Left colon (tissue), 2 donors: ENCODE measurements around the gene NDUFA12. TPM values are rescaled to one million over a fixed set of nuclear protein-coding genes. Genes with fewer than 3 reads are reported as not detected.
A peak's percentile ranks its signal among the peaks of the same experiment; 100 is the strongest.
"Not testable (repeated sequence)": the region's sequence is repeated elsewhere in the genome, so short reads cannot be mapped to it uniquely, and the experiment has no call there.

ENCODE experiments used
- ATAC-seq: fragments of 200-7000 bp; cut with Tn5 transposase; one replicate; pipeline ENCODE4 v1.9.1; 2020; ENCODE audit warnings: mild to moderate bottlenecking, moderate library complexity
- DNase-seq, 2 donors: peaks; one replicate each; pipeline ENCODE4 v3.0.0-alpha.2; 2020
- intact Hi-C, 2 donors: fragments of 100-400 bp; cut with DNase I in 1 of 2; cut with micrococcal nuclease in 1 of 2; formaldehyde crosslinking; loops; one replicate each; pipeline versions ENCODE4 v1.11.2 to v1.14.0; 2022; cut with DNase I, micrococcal nuclease
- long read RNA-seq: library from polyadenylated mRNA; unstranded; transcript quantifications from one replicate; pipeline ENCODE4 v2.0.0, GENCODE V29; 2021
- total RNA-seq, 2 donors: library from RNA; stranded (reverse); fragmentation: NEBNext Ultra II Directional; extraction: Animal tissue kit (Norgen Biotek cat#: 25700); gene quantifications; one replicate each; pipeline ENCODE4 v1.2.1, GENCODE V29; 2021
- donor health status: DM: no; HTN: no; CAD: no.
- donor health status: DM: yes; HTN: yes; CAD: no.

The NDUFA12 gene
- total RNA-seq = 100 to 1,000 TPM; 125 to 141 TPM
- long read RNA-seq, transcript NDUFA12-201 (4 exons, 635 nt) = major isoform, 86 of 90 reads
- long read RNA-seq, partial matches to known transcripts = 1 of 90 reads
- long read RNA-seq, other reads (novel, unspliced or antisense) = 1 of 90 reads

DNA sequence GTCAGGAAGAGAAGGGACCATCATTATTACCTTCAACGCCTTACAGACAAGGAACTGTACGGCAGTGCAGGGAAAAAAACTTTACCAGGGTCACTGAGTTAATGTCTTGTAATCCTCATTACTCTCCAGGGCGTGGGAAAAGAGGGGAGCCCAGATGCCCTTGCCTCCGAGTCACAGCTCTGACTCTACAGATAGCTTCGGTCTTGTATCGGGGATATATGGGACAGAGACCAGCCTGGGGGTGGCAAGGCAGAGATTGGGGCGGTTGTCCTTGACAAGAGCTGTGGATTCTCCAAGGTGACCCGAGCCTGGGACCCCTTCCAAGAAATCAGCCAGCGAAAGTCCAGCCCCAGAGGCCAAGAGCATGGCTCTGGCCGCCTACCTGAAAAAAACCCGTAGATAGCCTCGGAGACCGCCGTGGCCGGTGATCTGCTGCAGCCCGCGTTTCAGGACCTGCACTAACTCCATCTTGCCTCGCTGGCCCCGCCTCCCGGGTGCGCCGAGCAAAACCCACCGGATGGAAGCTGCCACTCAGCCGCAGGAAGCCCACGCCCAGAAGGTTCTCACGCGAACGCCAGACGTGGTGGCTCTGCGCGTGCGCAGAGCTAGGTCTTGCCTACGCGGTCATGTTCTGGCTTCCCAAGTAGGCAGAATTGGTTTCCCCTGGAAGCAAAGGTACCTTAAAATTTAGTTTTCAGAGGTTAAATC is at the start of gene NDUFA12:
NDUFA12 (minus strand) TSS at position 485 of the 708 bp plus-strand sequence; CDS start at position 468, 17 bp downstream.
- DNase-seq = peak; percentile 96 to 97
- peak; percentile 99 for ATAC-seq
- intact Hi-C loops = no loop called here

DNA sequence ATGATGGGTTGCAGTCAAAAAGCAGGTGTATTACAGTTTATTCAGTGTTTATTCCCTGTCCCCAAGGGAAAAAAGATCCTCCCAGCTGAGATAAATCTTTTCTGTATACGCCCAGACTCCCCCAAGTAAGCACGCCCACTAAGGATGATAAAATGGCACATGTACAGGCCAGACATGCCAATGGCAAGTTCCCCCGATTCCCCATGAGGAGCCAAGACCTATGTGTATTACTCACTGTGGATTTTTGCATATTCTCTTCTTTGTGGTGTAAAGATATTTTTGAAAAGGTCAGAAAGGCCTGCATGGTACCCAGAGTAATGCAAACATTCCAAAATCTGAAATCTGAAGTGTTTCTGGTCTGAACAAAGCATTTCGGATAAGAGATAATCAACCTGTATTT is 47.7 kb upstream of the NDUFA12 start:
- intact Hi-C loops = no loop called here
- DNase-seq (no peak), ATAC-seq (no peak)

DNA sequence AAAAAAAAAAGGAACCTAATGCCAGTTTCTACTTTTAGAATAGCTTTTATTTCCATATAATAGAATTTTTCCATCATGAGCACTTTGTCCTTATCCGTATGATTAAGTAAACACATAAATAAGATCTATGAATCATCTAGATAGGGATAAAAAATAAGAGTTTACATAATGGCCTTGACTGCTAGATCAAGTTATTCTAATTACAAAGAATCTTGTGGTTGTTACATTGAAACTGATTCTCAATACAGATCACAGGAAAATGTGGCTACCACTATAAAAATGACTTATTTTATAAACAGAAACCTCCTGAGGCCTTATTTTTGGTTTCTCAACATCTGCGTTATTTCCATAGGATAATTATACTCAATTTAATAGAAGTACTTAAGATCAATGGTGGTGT is 34.4 kb upstream of the NDUFA12 start:
- DNase-seq (no peak), ATAC-seq (no peak)
- intact Hi-C loops = no loop called here

DNA sequence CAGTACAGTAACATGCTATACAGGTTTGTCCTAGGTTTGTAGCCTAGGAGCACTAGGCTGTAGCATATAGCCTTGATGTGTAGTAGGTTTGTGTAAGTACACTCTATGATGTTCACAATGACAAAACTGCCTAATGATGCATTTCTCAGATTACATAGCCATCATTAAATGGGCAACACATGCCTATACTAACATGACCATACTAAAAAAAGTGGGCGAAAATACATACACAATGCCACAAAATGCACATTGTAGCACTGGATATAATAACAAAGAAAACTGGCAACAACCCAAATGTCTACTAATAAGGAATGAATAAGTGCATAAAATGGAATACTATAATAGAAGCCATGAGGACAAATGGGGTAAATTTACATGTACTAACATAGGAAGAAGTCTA is 31.3 kb upstream of the NDUFA12 start:
- intact Hi-C loops = no loop called here
- no peak for DNase-seq
- no peak for ATAC-seq

DNA sequence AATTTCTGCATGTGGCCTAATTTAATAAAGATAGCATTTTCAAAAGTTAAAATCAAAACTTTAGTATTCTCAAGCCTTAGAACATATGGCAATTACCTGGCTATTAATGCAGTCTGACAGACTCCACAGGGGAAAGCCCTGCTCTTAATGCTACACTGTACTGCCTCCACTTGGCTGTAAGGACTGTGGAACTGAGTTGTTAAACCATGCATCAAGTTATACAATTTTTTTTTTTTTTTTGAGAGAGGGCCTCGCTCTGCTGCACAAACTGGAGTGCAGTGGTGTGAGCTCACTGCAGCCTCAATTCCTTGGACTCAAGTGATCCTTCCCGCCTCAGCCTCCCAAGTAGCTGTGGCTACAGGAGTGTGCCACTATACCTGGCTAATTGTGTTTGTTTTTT is 19.0 kb upstream of the NDUFA12 start:
- ATAC-seq (no peak), DNase-seq (no peak)
- intact Hi-C loops = no loop called here

DNA sequence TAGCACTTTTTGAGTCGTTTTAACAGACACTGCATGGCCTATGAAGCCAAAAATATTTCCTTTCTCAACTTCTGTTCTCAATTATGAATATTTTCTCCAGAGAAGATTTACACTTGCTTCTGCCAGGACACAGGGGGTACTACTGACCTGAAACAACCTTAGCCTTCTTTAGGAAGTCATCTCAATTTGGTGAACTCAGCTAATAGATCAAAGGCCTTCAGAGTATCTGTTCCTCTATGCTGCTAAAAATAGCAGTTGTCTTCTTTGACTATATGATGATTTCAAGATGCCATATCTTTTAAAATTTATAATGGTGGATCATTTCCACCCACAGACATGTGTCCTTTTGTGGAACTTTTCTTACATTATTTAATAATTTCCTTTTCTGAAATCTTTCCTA is 14.0 kb upstream of the NDUFA12 start:
- intact Hi-C loops = no loop called here
- DNase-seq (no peak), ATAC-seq (no peak)

DNA sequence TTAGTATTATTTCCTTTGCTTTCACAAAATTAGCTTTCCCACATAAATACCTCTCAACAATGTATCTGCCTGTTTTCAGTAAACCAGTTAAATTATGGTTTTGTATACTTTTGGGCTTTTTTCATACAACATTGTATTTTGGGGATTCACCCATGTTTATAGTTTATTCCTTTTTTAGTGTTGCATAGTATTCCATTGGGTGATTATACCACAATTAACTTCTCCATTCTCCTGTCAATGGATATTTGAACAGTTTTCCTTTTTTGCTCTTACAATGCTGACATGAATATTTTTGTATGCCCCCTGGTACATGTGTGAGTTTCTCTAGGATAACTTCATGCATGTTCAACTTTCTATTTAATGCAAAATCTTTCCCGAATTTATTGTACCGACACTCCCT is 12.6 kb upstream of the NDUFA12 start:
- ATAC-seq = no peak

DNA sequence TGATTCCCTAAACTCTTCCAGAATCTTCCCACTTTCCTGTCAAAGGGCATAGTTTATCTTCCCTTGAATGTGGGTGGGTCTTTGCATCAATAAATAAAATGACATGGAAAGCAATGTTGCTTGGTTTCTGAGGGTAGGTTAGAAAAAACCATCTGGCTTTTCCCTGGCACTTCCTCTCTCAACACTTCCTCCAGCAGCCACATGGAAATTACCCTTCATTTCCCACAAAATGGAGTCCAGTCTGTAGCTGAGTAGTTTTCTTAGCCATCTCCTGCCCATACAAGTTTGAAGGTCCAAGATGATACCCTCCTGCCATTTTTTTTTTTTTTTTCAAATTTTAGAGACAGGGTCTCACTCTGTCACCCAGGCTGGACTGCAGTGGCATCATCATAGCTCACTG is 11.1 kb upstream of the NDUFA12 start:
- ATAC-seq = no peak
- intact Hi-C loops = no loop called here
- no peak for DNase-seq

More for the DNA sequence above, 12.6 kb upstream of the NDUFA12 start:
- intact Hi-C loops = no loop called here
- no peak for DNase-seq

DNA sequence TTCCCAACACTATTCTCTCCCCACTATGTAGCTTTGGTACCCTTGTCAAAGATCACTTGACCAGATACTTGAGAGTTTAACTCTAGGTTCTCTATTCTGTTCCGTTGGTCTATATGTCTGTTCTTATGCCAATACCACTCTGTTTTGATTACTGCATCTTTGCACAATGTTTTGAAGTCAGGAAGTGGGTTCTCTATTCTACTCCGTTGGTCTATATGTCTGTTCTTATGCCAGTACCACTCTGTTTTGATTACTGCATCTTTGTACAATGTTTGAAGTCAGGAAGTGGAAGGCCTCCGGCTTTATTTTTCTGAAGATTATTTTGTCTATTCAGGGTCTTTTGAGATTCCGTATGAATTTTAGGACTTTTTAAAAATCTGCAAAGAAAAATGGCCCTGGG is 2.7 kb upstream of the NDUFA12 start:
- intact Hi-C loops = no loop called here
- ATAC-seq (no peak), DNase-seq (no peak)

DNA sequence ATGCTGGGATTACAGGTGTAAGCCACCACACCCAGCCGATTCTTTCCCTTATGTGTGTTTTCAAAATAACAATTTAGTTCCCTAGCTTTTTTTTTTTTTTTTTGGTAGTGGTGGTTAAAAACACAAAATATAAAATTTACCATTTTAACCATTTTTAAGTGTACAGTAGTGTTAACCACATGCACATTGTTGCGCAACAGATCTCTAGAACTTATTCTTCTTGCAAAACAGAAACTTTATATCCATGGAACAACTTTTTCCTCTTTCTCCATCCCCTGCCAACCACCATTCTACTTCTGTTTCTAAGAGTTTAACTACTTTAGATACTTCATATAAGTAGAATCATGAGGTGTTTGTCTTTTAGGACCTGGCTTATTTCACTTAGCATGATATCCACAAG is 1.1 kb upstream of the NDUFA12 start:
- intact Hi-C loops = no loop called here
- ATAC-seq = no peak
- no peak for DNase-seq

DNA sequence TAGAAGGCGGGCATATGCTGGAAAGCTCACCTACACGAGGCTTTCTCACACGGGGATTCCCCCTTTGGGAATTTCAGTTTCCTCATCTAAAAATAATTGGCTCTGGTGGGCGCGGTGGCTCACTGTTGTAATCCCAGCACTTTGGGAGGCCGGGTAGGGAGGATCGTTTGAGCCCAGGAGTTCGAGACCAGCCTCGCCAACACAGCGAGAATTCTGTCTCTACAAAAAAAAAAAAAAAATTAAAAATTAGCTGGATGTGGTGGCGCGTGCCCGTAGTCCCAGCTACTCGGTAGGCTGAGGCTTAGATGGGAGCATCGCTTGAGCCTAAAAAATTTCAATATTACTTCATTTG is 400 bp upstream of the NDUFA12 start:
- DNase-seq (no peak), ATAC-seq (peak; percentile 5)
- intact Hi-C loops = no loop called here

DNA sequence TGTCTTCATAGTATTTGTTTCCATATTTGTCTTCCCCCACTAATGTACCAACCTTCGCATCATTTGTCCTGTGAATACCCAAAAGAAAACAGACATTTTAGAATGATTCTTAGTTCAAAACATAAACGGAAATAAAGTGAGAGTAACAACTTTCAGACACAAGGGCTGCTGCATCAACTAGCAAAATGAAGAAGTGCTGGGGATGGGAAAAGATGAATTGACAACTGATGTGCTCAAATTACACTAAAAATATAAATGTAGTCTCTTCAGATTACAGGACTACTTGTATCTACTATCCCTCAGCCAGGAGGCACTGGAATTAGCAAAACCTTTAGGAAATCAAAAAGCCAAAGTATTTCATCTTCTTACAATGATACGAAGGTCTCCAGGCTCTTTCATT is 743 bp downstream of the NDUFA12 start:
- intact Hi-C loops = no loop called here
- ATAC-seq (no peak), DNase-seq (no peak)

DNA sequence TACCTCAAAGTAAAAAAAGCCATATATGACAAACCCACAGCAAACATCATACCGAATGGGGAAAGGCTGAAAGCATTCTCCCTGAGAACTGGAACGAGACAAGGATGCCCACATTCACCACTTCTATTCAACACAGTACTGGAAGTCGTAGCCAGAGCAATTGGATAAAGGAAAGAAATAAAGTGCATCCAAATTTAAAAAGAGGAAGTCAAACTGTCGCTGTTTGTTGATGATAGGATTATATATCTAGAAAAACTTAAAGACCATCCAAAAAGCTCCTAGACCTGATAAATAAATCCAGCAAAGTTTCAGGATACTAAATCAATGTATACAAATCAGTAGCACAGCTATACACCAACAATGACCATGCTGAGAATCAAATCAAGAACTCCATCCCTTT is 5.2 kb downstream of the NDUFA12 start:
- ATAC-seq = no peak
- intact Hi-C loops = no loop called here
- DNase-seq = no peak

DNA sequence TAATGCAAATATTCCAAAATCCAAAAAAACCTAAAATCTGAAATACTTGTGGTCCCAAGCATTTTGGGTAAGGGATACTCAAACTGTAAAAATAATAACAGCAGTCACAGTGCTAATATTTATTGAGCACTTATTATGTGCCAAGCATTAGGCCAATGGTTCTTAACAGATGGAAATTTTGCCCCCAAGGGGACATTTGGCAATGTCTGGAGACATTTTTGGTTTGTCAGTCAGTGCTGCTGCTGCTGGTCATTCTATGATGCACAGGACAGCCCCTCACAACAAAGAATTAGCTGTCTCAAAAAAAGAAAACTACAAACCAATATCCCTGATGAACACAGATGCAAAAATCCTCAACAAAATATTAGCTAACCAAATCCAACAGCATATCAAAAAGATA is 5.8 kb downstream of the NDUFA12 start:
- no peak for ATAC-seq
- intact Hi-C loops = no loop called here
- no peak for DNase-seq

DNA sequence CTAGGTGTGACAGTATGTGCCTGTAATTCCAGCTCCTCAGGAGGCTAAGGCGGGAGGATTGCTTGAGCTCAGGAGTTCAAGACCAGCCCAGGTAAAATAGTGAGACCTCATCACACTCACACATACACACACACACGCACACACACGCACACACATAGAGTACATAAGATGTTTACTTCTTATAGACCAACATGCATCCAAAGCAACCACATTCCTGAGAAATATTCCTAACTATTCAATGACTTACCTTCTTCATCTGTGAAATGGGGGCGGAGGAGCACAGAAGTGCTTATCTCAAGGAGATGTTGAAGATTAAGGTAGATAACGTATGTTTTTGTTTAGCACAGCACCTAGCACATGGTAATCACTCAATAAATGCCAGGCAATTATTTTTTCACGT is 6.4 kb downstream of the NDUFA12 start:
- intact Hi-C loops = no loop called here
- DNase-seq (no peak), ATAC-seq (no peak)

DNA sequence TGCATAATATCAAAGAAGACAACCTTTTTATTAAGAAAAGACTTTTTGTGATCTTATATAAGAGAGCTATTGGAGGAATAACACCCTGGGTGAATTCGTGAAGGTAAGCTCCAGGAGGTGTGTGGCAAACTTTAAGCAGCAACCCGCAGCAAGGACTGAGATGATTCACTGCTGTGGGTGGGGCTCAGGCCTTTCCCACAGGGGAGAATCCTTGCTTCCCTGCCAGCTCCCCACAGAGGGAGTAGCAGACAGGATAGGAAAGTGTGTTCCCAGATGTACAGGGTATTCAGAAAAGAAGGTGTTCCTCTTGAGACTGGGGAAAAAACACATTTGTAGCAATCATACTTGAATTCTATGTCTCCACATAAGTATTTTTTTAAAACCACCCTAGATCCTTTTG is 9.2 kb downstream of the NDUFA12 start:
- no peak for DNase-seq
- intact Hi-C loops = no loop called here
- no peak for ATAC-seq

DNA sequence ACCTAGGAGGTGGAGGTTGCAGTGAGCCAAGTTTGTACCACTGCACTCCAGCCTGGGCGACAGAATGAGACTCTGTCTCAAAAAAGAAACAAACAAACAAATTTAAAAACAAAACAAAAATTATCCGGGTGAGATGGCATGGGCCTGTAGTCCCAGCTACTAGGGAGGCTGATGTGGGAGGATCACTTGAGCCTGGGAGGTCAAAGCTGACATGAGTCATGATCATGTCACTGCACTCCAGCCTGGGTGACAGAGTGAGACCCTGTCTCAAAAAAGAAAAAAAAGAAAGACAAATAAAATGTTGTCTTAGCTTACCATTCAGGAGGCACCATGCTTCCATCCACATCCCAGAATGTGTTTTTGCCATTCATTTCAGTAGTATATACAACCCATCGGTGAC is 9.6 kb downstream of the NDUFA12 start:
- ATAC-seq, intact Hi-C loops, DNase-seq: not testable (repeated sequence)

DNA sequence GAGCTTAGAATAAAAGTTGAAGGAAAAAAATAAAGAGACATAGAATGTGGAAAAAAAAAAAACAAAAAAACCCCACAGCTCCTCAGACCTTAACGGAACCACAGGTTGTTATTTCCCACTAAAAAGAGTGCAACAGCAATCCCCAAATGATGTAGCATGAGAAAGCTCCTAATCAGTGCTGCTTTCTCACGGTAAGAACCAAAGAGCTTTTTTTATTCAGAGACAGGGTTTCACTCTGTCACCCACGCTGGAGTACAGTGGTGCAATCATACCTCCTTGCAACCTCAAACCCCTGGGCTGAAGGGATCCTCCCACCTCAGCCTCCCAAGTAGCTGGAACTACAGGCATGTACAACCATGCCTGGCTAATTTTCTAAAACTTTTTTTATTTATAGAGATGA is 13.3 kb downstream of the NDUFA12 start:
- intact Hi-C loops = no loop called here
- DNase-seq = no peak
- no peak for ATAC-seq

DNA sequence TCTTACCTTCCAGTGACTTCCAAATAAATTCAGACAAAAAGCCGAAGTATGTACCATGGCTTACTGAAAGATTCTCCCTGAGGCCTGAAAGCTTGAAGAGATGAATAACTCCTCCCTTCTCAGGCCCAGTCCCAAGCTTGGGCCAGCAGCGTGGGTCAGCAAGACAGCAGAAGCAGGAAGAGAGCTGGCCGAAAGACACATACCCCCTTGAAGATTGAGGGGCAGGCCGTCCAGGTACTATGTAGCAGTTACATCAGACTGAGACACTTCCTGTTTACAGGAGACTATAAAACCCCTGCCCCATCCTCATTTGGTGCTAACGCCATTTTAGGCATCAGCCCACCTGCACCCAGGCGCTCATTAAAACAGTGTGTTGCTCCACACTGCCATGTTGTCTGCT is 15.0 kb downstream of the NDUFA12 start:
- ATAC-seq (no peak), DNase-seq (no peak)
- intact Hi-C loops = no loop called here

DNA sequence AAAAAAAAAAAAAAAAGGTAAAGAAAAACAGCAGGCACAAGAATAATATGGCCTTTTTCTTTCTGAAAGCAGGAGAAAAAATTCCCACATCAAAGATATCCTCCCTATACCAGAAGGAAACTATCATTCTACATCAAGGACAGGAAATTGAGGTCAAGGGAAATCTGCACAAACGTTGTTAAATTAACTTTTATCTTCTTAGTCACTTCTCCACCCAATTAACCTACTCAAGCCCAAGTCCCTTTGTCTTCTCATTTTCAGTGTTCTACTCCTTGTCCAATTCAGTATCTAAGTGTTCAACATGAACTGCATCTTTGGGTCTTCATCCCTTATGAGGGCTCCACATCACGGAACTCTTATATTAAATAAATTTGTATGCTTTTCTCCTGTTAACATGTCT is 15.7 kb downstream of the NDUFA12 start:
- DNase-seq = no peak
- intact Hi-C loops = no loop called here
- ATAC-seq = no peak

DNA sequence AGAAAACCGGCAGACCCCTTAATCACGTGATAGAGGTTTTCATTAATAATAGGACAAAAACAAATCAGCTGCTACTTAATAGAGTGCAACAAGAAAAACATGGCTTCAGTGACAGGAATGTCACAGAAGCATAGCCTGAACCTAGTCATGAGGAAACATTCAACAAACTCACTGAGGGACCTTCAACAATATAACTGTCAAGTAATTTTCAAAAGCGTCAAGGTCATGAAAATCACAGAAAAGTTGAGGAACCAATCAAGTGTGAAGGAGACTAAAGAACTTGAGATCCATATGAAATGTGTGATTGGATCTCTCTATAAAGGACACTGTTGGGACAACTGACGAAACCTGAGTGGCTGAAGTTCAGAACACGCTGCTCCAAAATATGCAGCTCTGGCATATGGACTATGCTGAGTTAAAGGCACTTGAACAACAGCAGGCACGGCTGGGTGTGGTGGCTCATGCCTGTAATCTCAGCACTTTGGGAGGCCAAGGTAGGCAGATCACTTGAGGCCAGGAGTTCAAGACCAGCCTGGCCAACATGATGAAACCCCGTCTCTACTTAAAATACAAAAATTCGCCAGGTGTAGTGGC is 16.3 kb downstream of the NDUFA12 start:
- ATAC-seq = no peak
- no peak for DNase-seq
- intact Hi-C loops = no loop called here
